Natural killer cell (primary cell): ENCODE data around the gene ULBP1. TPM values are rescaled to one million over a fixed set of nuclear protein-coding genes. Genes with fewer than 3 reads are reported as not detected.
A peak's percentile ranks its signal among the peaks of the same experiment; 100 is the strongest.

Experiments used
- ATAC-seq, 3 donors: fragments of 150-1000 bp in 2 of 3; fragments of 200-7000 bp in 1 of 3; cut with Tn5 transposase; 1 replicate in 1 of 3; 2 replicates in 2 of 3; pipeline ENCODE4 v1.10.0; 2021; ENCODE audit warnings: mild to moderate bottlenecking in 2 of 3, moderate library complexity in 2 of 3
- DNase-seq, 2 donors: peaks; one replicate each; pipeline versions ENCODE4 v3.0.0 to v3.0.0-alpha.2; 2013 to 2021; ENCODE audit warnings: mixed read lengths in 1 of 2
- H3K27ac ChIP-seq: one replicate; pipeline ENCODE4 v1.5.1; 2013; ENCODE audit warnings: mild to moderate bottlenecking, low read length
- H3K27me3 ChIP-seq: one replicate; pipeline ENCODE4 v1.6.1; 2013; ENCODE audit warnings: low read length; ENCODE audit not compliant: control insufficient read depth, insufficient read depth
- H3K36me3 ChIP-seq: one replicate; pipeline ENCODE4 v1.6.1; 2013; ENCODE audit warnings: low read length; ENCODE audit not compliant: control insufficient read depth, insufficient read depth
- H3K4me1 ChIP-seq: one replicate; pipeline ENCODE4 v1.6.1; 2013; ENCODE audit warnings: low read length; ENCODE audit not compliant: control insufficient read depth, insufficient read depth
- H3K4me3 ChIP-seq: one replicate; pipeline ENCODE4 v1.5.1; 2013; ENCODE audit warnings: low read length
- H3K9me3 ChIP-seq: one replicate; pipeline ENCODE4 v1.6.1; 2013; ENCODE audit warnings: low read length; ENCODE audit not compliant: control insufficient read depth, insufficient read depth
- H3K27ac Mint-ChIP-seq, 2 donors: one replicate each; pipeline ENCODE4 v1.8.0; 2022; ENCODE audit warnings: mild to moderate bottlenecking in 2 of 2, mixed read lengths in 2 of 2, moderate library complexity in 1 of 2
- H3K27me3 Mint-ChIP-seq, 2 donors: one replicate each; pipeline ENCODE4 v1.8.0; 2022; ENCODE audit warnings: low read depth in 2 of 2, mixed read lengths in 2 of 2
- H3K36me3 Mint-ChIP-seq: one replicate; pipeline ENCODE4 v1.8.0; 2022; ENCODE audit warnings: mixed read lengths
- H3K4me1 Mint-ChIP-seq, 2 donors: one replicate each; pipeline ENCODE4 v1.8.0; 2022; ENCODE audit warnings: mixed read lengths in 2 of 2
- H3K4me3 Mint-ChIP-seq: one replicate; pipeline ENCODE4 v1.8.0; 2022; ENCODE audit warnings: mild to moderate bottlenecking, moderate library complexity, mixed read lengths
- H3K9me3 Mint-ChIP-seq, 2 donors: one replicate each; pipeline ENCODE4 v1.8.0; 2022; ENCODE audit warnings: mixed read lengths in 2 of 2
- WGBS: methylation state at CpG from one replicate; pipeline ENCODE4 v1.1.7; 2013; ENCODE audit warnings: missing lambda C conversion rate; ENCODE audit not compliant: insufficient coverage; 5-methylcytosine and 5-hydroxymethylcytosine counted together
- intact Hi-C: fragments of 100-400 bp; cut with micrococcal nuclease; formaldehyde crosslinking; loops from one replicate; pipeline ENCODE4 v1.14.2; 2022
- total RNA-seq, 4 donors: library from RNA; stranded (reverse); fragments of 120-200 nt in 1 of 4; gene quantifications; one replicate each; pipeline versions ENCODE4 v1.2.3 to v1.2.4, GENCODE V29; 2013 to 2022
- TF ChIP-seq, protein P1 (sequence below): fragments of 200-600 bp; IDR thresholded peaks from one replicate; pipeline ENCODE4 v1.8.0; 2022; ENCODE audit warnings: antibody characterized with exemption

Gene ULBP1
- total RNA-seq, 3 donors from 2014 or later (not counting 1 experiment from before 2014, with no cell fraction given) = 0.18 to 0.23 TPM; not detected in 1

DNA sequence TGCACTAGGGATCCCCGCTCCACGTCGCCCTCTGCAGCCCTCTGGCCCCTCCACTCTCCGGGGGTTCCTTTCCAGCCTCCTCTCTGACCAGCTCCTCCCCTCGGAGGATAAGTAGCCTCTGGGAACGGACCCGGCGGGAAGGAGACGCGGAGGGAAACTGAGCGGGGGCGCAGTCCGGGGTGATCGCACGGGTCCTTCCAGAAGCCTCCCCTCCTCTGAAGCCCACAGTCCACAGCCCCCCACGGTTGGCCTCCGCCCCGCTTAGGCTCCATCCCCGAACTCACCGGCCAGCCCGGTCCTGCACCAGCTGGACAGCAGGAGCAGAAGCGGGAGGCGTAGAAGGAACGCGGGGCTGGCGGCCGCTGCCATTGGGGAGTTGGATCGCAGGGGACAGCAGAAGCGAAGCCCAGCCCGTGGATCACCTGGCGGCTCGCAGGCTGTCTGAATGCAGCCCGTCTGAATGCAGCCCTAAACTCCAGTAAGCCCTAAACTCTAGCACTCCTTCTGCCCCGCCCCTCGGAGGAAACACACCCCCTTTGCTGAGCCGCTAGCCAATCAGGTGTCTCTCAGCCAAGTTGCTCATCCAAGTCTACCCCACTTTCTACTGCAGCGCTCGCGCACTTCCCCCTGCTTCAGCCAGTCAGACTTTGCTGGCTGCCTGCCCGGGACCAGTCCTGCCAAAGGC is 41.0 kb upstream of the ULBP1 start, which contains the start of gene RAET1G:
Gene RAET1G (minus strand): TSS at position 480 of the 685 bp plus-strand sequence. CDS start 111 bp downstream, at position 369.
- H3K36me3 ChIP-seq = no peaks in the 10 kb centered on the region
- no peaks in the 10 kb centered on the region for H3K36me3 Mint-ChIP-seq
- WGBS = 3% methylated on average over 40 of the region's 40 CpGs
- TF ChIP-seq, protein P1, sequence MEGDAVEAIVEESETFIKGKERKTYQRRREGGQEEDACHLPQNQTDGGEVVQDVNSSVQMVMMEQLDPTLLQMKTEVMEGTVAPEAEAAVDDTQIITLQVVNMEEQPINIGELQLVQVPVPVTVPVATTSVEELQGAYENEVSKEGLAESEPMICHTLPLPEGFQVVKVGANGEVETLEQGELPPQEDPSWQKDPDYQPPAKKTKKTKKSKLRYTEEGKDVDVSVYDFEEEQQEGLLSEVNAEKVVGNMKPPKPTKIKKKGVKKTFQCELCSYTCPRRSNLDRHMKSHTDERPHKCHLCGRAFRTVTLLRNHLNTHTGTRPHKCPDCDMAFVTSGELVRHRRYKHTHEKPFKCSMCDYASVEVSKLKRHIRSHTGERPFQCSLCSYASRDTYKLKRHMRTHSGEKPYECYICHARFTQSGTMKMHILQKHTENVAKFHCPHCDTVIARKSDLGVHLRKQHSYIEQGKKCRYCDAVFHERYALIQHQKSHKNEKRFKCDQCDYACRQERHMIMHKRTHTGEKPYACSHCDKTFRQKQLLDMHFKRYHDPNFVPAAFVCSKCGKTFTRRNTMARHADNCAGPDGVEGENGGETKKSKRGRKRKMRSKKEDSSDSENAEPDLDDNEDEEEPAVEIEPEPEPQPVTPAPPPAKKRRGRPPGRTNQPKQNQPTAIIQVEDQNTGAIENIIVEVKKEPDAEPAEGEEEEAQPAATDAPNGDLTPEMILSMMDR = no peak
- H3K27ac ChIP-seq = no peak within 1 kb of the TSS
- peak; percentile 83 to 91 (median 90) for ATAC-seq
- peaks cover 71 to 74% of the 10 kb centered on the region in 2 donors for H3K27me3 Mint-ChIP-seq
- peaks cover 28% of the 10 kb centered on the region for H3K4me1 ChIP-seq
- peaks cover 16 to 33% of the 10 kb centered on the region in 2 donors for H3K4me1 Mint-ChIP-seq
- H3K9me3 ChIP-seq = no peaks in the 10 kb centered on the region
- H3K9me3 Mint-ChIP-seq = no peaks in the 10 kb centered on the region
- peaks cover 49% of the 10 kb centered on the region for H3K27me3 ChIP-seq
- no peak within 1 kb of the TSS for H3K4me3 ChIP-seq
- H3K4me3 Mint-ChIP-seq = peak within 1 kb of the TSS; percentile 82
- DNase-seq = peak; percentile 41 to 89
- intact Hi-C loops = no loop called here
- H3K27ac Mint-ChIP-seq = no peak within 1 kb of the TSS

DNA sequence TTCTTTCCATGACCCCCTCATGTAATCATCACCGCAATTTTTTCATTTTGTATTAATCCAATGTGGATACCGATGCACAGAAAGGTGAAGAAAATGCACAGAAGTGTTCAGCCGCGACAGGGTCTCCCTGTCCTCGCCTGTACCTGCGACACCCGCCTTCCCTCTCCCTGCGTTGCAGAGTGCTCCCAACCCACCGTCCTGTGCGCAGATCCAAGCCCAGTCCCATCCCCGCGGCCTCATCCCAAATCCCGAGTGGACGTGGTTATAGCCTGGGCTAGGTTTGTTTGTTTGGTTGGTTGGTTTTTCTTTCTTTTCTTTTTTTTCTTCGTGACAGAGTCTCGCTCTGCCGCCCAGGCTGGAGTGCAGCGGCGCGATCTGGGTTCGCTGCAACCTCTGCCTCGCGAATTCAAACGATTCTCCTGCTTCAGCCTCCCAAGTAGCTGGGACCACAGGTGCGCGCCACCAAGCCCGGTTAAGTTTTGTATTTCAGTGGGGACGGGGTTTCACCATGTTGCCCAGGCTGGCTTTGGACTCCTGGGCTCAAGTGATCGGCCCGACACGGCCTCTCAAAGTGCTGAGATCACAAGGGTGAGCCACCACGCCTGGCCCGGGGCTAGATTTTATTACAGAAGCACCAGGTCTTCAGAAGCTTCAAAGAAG is 40.3 kb upstream of the ULBP1 start:
- peaks cover 16 to 33% of the 10 kb centered on the region in 2 donors for H3K4me1 Mint-ChIP-seq
- Histone ChIP-seq H3K4me1 (peaks cover 28% of the 10 kb centered on the region), H3K4me3 (no peak overlapping the region), H3K27ac (no peak overlapping the region), H3K27me3 (peaks cover 49% of the 10 kb centered on the region), H3K36me3 (no peaks in the 10 kb centered on the region), H3K9me3 (no peaks in the 10 kb centered on the region)
- peak overlapping the region; percentile 82 for H3K4me3 Mint-ChIP-seq
- TF ChIP-seq, protein P1 = no peak
- intact Hi-C loops = no loop called here
- no peak overlapping the region for H3K27ac Mint-ChIP-seq
- peaks cover 75 to 81% of the 10 kb centered on the region in 2 donors for H3K27me3 Mint-ChIP-seq
- ATAC-seq = peak in 1 of 3 donors; percentile 8
- H3K9me3 Mint-ChIP-seq = no peaks in the 10 kb centered on the region
- DNase-seq = peak in 1 of 2 donors; percentile 12
- 23% methylated on average over 26 of the region's 33 CpGs for WGBS
- no peaks in the 10 kb centered on the region for H3K36me3 Mint-ChIP-seq

DNA sequence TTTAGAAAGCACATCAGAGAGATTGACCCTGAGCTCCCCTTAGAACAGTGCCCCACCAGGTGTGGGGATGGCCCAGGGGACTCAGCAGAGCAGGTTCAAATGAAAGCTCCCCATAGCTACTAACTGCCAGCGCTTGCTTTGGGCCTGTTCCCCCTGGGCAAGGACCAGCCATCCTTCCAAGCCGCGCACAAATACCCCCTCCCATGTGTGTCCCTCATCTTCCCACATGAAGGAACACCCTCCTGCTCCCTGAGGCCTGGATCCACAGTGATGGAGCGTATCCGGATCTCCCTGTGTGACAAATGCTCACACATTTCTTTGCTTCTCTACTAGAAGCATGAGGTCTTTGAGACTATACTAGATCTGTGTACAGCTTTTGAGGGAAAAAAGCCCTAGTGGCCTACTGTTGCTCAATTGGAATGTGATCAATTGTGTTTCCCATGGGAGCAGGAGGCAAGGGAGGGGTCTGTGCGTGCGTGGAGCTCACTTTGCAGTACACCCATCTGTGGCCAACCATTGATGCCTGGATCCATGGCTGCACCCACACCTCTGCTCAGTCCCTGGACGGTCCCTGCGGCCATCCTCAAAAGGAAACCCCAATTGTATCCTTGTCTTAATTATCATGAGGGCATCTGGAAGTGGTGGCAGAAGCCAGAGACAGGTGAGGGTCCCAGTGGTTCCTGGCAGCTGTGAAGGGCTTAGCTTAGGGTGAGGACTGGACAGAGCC is 39.4 kb upstream of the ULBP1 start:
- H3K36me3 ChIP-seq = no peaks in the 10 kb centered on the region
- 90% methylated on average over 9 of the region's 9 CpGs for WGBS
- TF ChIP-seq, protein P1 = no peak
- H3K27me3 ChIP-seq = peaks cover 51% of the 10 kb centered on the region
- no peak overlapping the region for H3K4me3 ChIP-seq
- Mint-ChIP-seq H3K4me1 (peaks cover 16 to 33% of the 10 kb centered on the region in 2 donors), H3K4me3 (peak overlapping the region; percentile 82), H3K9me3 (no peaks in the 10 kb centered on the region), H3K27me3 (peaks cover 79 to 81% of the 10 kb centered on the region in 2 donors), H3K36me3 (no peaks in the 10 kb centered on the region), H3K27ac (no peak overlapping the region)
- H3K4me1 ChIP-seq = peaks cover 28% of the 10 kb centered on the region
- intact Hi-C loops = no loop called here
- H3K9me3 ChIP-seq = no peaks in the 10 kb centered on the region
- DNase-seq (peak in 1 of 2 donors; percentile 9), ATAC-seq (no peak)
- H3K27ac ChIP-seq = no peak overlapping the region
